Kidney epithelial cell (primary cell): ENCODE measurements around the gene ST6GAL1. TPM values are rescaled to one million over a fixed set of nuclear protein-coding genes. Genes with fewer than 3 reads are reported as not detected.

Source experiments
- DNase-seq: peaks from one replicate; pipeline ENCODE4 v3.0.0-alpha.2; 2010; ENCODE audit warnings: low read depth
- H3K27me3 ChIP-seq: 2 replicates; pipeline ENCODE4 v1.6.0; 2011; ENCODE audit warnings: low read length; ENCODE audit not compliant: control insufficient read depth, insufficient read depth
- H3K36me3 ChIP-seq: 2 replicates; pipeline ENCODE4 v1.5.1; 2011; ENCODE audit warnings: low read length; ENCODE audit not compliant: control insufficient read depth, insufficient read depth
- H3K4me3 ChIP-seq: 2 replicates; pipeline ENCODE4 v1.5.1; 2011; ENCODE audit warnings: low read depth, mild to moderate bottlenecking, control low read depth, low read length
- CTCF ChIP-seq: IDR thresholded peaks from 2 replicates; pipeline ENCODE4 v1.5.1; 2011; ENCODE audit warnings: mild to moderate bottlenecking, moderate library complexity, low read length, control low read depth, inconsistent platforms; ENCODE audit not compliant: insufficient read depth, poor library complexity, severe bottlenecking
- total RNA-seq: library from RNA; depleted of rRNA; stranded (reverse); fragments of >200 nt; gene quantifications from 2 replicates; pipeline ENCODE4 v1.2.3, GENCODE V29; 2015

ST6GAL1 gene
- total RNA-seq, 1 donor from 2014 or later: 44.7 TPM

- H3K4me3 ChIP-seq: peak overlapping the region; percentile 82
Observed at GRCh38 chr3:186929685-186930084, 641 bp upstream of the ST6GAL1 start.

GRCh38 chr3:186930641-186931531 is 560 bp downstream of the ST6GAL1 start:
- Histone ChIP-seq H3K36me3 (no peaks in the 10 kb centered on the region), H3K27me3 (no peaks in the 10 kb centered on the region), H3K4me3 (peak overlapping the region; percentile 82)
- TF ChIP-seq CTCF: peak; percentile 23
- DNase-seq: no peak

More at GRCh38 chr3:186929685-186930084, 641 bp upstream of the ST6GAL1 start:
- no peak for TF ChIP-seq CTCF
- no peak for DNase-seq
- H3K27me3 ChIP-seq: no peaks in the 10 kb centered on the region
- no peaks in the 10 kb centered on the region for H3K36me3 ChIP-seq

GRCh38 chr3:186931532-186932280 is 1.4 kb downstream of the ST6GAL1 start:
- Histone ChIP-seq H3K36me3 (no peaks in the 10 kb centered on the region), H3K4me3 (peak overlapping the region; percentile 82), H3K27me3 (no peaks in the 10 kb centered on the region)
- DNase-seq: no peak
- TF ChIP-seq CTCF: no peak

- H3K27me3 ChIP-seq: no peaks in the 10 kb centered on the region
- no peak for DNase-seq
- H3K36me3 ChIP-seq: no peaks in the 10 kb centered on the region
- H3K4me3 ChIP-seq: peak overlapping the region; percentile 82
- TF ChIP-seq CTCF: no peak
Observed at GRCh38 chr3:186932281-186933181, 2.2 kb downstream of the ST6GAL1 start.

GRCh38 chr3:186933816-186934215 is 3.5 kb downstream of the ST6GAL1 start:
- no peak for TF ChIP-seq CTCF
- no peaks in the 10 kb centered on the region for H3K36me3 ChIP-seq
- no peaks in the 10 kb centered on the region for H3K27me3 ChIP-seq
- no peak for DNase-seq
- H3K4me3 ChIP-seq: no peak overlapping the region
